Gastroesophageal sphincter (tissue), 3 donors: ENCODE results near the gene BST1.

Source experiments
- CTCF ChIP-seq, 4 experiments: fragments of 200-600 bp in 2 of 4; fragments of 450-650 bp in 2 of 4; sonication (generic) in 1 of 4; IDR thresholded peaks; one replicate each; pipeline ENCODE4 v1.5.1; 2017 to 2019; ENCODE audit warnings: antibody characterized with exemption in 4 of 4, mild to moderate bottlenecking in 2 of 4, moderate library complexity in 2 of 4
- POLR2A ChIP-seq, 2 donors: fragments of 450-650 bp; IDR thresholded peaks; one replicate each; pipeline ENCODE4 v1.6.1; 2017; ENCODE audit warnings: antibody characterized with exemption in 2 of 2, mild to moderate bottlenecking in 2 of 2, moderate library complexity in 1 of 2
- POLR2AphosphoS5 ChIP-seq: sonication (generic); formaldehyde crosslinking; IDR thresholded peaks from one replicate; pipeline ENCODE4 v1.6.1; 2017; ENCODE audit warnings: antibody characterized with exemption

GRCh38 chr4:15689540-15689939, 13.3 kb upstream of the BST1 start:
- TF ChIP-seq CTCF (IDR thresholded peaks at IDR 0.05) (no peak), POLR2A (IDR thresholded peaks at IDR 0.05) (no peak), POLR2AphosphoS5 (no peak)
